HG02870 (cell line): ENCODE data around the gene PIAS2.
"Not testable (repeated sequence)": the region's sequence is repeated elsewhere in the genome, so short reads cannot be mapped to it uniquely, and the experiment has no call there.

Experiments
- ATAC-seq: cut with Tn5 transposase; IDR thresholded peaks from one replicate; pipeline ENCODE4 v1.9.1; 2021; ENCODE audit warnings: mild to moderate bottlenecking, moderate library complexity; ENCODE audit not compliant: unreplicated experiment

Gene PIAS2

GRCh38 chr18:46909497-46909896 is 7.8 kb downstream of the PIAS2 start:
- ATAC-seq: no peak

GRCh38 chr18:46903406-46903805 is 13.9 kb downstream of the PIAS2 start:
- no peak for ATAC-seq

GRCh38 chr18:46899274-46899948 is 17.9 kb downstream of the PIAS2 start:
- peak; percentile 86 for ATAC-seq

GRCh38 chr18:46894124-46894523 is 23.2 kb downstream of the PIAS2 start:
- no peak for ATAC-seq

- ATAC-seq: no peak
Measured at GRCh38 chr18:46893360-46893759, 23.9 kb downstream of the PIAS2 start.

- ATAC-seq: peak; percentile 64
Measured at GRCh38 chr18:46892842-46893241, 24.5 kb downstream of the PIAS2 start.

- peak; percentile 91 for ATAC-seq
Measured at GRCh38 chr18:46891742-46892214, 25.5 kb downstream of the PIAS2 start.

- ATAC-seq: no peak
Measured at GRCh38 chr18:46888965-46889364, 28.3 kb downstream of the PIAS2 start.

- no peak for ATAC-seq
Measured at GRCh38 chr18:46886893-46887292, 30.4 kb downstream of the PIAS2 start.

- ATAC-seq: no peak
Measured at GRCh38 chr18:46883180-46883579, 34.1 kb downstream of the PIAS2 start.

GRCh38 chr18:46877329-46877987 is 39.8 kb downstream of the PIAS2 start:
- ATAC-seq: no peak

GRCh38 chr18:46868169-46868921 is 49.0 kb downstream of the PIAS2 start:
- ATAC-seq: no peak

- ATAC-seq: no peak
Measured at GRCh38 chr18:46867367-46868143, 49.8 kb downstream of the PIAS2 start.

GRCh38 chr18:46866523-46866922 is 50.8 kb downstream of the PIAS2 start:
- no peak for ATAC-seq

- ATAC-seq: not testable (repeated sequence)
Measured at GRCh38 chr18:46865245-46865644, 52.1 kb downstream of the PIAS2 start.

GRCh38 chr18:46859855-46860254 is 57.5 kb downstream of the PIAS2 start:
- ATAC-seq: peak; percentile 80

- ATAC-seq: no peak
Measured at GRCh38 chr18:46858290-46858689, 59.0 kb downstream of the PIAS2 start.

GRCh38 chr18:46856973-46857372 is 60.3 kb downstream of the PIAS2 start:
- ATAC-seq: no peak

- no peak for ATAC-seq
Measured at GRCh38 chr18:46849007-46849406, 68.3 kb downstream of the PIAS2 start.

GRCh38 chr18:46843372-46843771 is 73.9 kb downstream of the PIAS2 start:
- no peak for ATAC-seq

GRCh38 chr18:46842583-46842982 is 74.7 kb downstream of the PIAS2 start:
- no peak for ATAC-seq
